NB4 (cell line): Measurements from ENCODE around the gene NPAS2.

Experiments
- DNase-seq: peaks from one replicate; pipeline ENCODE4 v3.0.0; 2010; ENCODE audit warnings: low read depth
- H3K4me3 ChIP-seq: one replicate; pipeline ENCODE4 v1.5.1; 2011; ENCODE audit warnings: mild to moderate bottlenecking, low read depth, low read length, moderate library complexity
- MYC ChIP-seq: IDR thresholded peaks from 2 replicates; pipeline ENCODE4 v1.6.1; 2011; ENCODE audit warnings: low read depth, low read length
- POLR2A ChIP-seq: IDR thresholded peaks from 2 replicates; pipeline ENCODE4 v1.6.1; 2011; ENCODE audit warnings: mild to moderate bottlenecking; ENCODE audit not compliant: insufficient read length; ENCODE audit errors: extremely low read depth
- TF ChIP-seq, protein P1 (sequence below): IDR thresholded peaks from 2 replicates; pipeline ENCODE4 v1.6.1; 2011; ENCODE audit warnings: low read depth, low read length
- TF ChIP-seq, protein P2 (sequence below): IDR thresholded peaks from one replicate; pipeline ENCODE4 v1.5.1; 2012; ENCODE audit warnings: low read depth, low read length

The NPAS2 gene

DNA sequence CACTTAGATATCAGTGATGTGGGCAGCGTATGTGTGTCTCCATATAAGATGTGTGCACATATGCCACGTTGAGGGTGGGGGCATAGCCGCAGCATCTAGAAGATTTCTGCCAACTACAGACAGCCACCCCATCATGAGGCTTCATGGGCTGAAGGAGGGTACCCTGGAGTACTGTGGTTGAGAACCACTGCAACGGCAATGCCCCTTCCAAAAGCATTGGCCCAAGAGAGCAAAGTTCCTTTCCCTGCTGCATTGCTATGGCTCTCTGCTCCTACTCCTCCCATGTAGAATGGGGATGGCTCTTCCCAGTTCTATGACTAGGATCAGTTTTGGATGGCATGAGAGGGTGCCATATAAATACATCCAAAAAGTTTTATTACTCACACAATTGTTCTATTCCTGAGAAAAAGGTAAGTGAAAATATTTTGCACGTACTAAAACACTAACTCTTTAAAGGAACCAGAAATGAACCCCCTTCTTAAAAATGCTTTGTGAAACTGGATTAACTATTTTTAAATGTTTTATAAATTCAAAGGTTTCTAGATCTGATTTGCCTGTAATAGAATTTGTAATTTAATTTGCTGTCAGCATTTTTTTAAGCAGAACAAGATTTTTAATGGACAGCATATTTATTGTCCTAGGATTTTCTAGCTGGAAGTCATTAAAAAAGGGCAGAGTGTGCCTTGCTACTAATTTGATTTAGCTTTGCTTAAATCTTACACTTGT is 177.7 kb downstream of the NPAS2 start:
- no peak for TF ChIP-seq POLR2A
- TF ChIP-seq, protein P1, sequence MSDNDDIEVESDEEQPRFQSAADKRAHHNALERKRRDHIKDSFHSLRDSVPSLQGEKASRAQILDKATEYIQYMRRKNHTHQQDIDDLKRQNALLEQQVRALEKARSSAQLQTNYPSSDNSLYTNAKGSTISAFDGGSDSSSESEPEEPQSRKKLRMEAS, result no peak
- no peak for TF ChIP-seq MYC
- DNase-seq, result no peak
- H3K4me3 ChIP-seq, result no peak overlapping the region

DNA sequence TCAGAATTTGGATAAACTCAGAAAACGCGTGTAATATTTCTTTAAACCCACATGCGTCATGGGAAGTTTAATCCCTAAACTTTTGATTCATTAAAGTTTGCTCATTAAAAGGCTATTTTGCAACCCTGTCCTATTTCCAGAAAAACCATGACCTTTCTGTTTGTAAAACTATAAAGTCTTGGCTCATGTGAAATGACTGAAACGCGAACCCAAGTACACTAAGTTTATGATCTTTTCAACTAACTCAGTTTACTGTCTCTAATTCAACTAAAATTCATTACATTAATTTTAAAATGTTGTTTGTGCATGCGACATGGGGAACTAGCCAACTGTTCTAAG is 178.3 kb downstream of the NPAS2 start:
- TF ChIP-seq POLR2A, result no peak
- TF ChIP-seq MYC, result no peak
- TF ChIP-seq, protein P1, result no peak
- TF ChIP-seq, protein P2, sequence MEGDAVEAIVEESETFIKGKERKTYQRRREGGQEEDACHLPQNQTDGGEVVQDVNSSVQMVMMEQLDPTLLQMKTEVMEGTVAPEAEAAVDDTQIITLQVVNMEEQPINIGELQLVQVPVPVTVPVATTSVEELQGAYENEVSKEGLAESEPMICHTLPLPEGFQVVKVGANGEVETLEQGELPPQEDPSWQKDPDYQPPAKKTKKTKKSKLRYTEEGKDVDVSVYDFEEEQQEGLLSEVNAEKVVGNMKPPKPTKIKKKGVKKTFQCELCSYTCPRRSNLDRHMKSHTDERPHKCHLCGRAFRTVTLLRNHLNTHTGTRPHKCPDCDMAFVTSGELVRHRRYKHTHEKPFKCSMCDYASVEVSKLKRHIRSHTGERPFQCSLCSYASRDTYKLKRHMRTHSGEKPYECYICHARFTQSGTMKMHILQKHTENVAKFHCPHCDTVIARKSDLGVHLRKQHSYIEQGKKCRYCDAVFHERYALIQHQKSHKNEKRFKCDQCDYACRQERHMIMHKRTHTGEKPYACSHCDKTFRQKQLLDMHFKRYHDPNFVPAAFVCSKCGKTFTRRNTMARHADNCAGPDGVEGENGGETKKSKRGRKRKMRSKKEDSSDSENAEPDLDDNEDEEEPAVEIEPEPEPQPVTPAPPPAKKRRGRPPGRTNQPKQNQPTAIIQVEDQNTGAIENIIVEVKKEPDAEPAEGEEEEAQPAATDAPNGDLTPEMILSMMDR, result no peak
- DNase-seq, result no peak
- H3K4me3 ChIP-seq, result no peak overlapping the region

DNA sequence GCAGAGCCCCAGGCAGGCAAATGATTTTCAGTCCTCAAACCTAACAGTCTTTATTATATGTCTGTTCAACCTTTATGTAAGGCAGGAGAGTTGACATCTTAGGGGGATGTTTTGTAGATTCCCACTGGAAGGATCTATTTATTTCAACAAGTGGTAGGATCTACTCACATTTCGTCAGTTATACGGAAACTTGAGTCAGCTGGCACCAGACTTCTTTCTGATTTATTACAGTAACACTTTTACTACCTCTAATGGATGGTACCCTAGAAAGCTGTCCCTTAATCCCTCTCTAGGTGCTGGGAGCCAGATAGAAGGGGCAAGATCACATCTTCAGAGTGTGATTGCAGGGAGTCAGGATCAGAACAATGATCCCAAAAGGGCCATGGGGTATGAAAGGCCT is 180.1 kb downstream of the NPAS2 start:
- DNase-seq, result no peak
- TF ChIP-seq, protein P2, result no peak
- no peak for TF ChIP-seq MYC
- no peak for TF ChIP-seq POLR2A
- TF ChIP-seq, protein P1, result no peak
- H3K4me3 ChIP-seq, result no peak overlapping the region

DNA sequence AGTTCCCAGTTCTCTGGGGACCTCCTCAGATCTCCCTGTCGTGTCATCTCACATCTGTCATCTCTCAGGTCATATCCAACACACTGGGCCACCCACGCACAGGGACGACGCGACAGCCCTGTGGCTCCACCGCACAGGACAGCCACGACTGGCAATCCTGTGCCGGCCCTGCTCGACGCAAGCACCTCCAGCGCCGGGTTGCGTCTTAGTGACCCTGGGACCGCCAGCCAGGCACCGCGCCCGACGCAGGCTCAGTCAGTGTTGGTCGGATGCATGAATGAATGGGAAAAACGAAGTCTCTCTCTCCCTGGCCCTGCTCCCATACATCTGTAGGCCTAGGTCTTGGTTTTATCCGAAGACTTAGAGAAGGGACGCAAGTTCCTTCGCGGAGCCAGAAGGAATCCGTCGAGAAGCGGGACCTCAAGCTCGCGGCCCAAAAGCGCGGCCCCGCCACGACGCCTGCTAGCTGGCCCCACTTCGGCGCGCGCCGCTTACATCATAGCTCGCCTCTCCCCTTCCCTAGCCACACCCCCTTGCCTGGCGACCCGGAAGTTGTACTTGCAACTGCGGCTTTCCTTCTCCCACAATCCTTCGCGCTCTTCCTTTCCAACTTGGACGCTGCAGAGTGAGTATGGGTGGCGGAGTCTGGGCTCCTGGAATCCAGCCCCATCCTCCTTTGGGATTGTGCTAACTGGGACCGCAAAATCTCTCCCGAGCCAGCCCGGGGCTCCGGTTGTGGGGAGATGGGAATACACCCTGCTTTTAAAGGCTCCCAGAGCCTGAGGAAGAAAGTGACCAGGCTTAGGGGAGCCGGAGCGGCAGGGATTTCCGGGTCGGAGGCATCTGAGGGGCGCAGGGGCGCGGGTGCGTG is 182.0 kb downstream of the NPAS2 start, which contains the start of gene RPL31:
Gene RPL31 (plus strand): TSS at position 599 of the 871 bp plus-strand sequence. CDS start 413 bp downstream, outside the sequence.
- TF ChIP-seq, protein P1, result peak; percentile 92
- TF ChIP-seq, protein P2, result no peak
- TF ChIP-seq MYC, result peak; percentile 94
- peak; percentile 99 for TF ChIP-seq POLR2A
- peak within 1 kb of the TSS; percentile 98 for H3K4me3 ChIP-seq
- peak; percentile 98 for DNase-seq

DNA sequence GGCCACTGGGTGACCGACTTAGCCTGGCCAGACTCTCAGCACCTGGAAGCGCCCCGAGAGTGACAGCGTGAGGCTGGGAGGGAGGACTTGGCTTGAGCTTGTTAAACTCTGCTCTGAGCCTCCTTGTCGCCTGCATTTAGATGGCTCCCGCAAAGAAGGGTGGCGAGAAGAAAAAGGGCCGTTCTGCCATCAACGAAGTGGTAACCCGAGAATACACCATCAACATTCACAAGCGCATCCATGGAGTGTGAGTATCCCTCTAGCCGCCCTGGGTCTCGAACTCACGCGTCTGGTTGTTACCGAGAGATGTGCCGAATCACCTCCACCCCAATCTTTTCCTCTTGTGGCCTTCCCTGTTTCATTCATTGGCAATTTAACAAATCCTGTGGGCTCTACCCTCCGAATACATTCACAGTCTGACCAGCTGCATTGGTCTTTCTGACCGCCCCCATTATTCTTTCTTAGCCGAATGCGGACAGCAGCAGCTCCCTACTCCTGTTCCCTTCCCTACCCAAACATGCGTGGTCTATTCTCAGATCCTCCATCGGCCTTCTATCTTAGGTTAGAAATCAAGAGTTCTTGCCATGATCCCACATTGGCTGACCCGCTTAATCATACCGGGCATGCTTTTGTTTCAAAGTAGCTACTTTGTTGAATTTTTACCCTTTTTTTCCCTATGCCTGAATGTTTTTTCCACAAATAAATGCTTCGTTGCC is 182.8 kb downstream of the NPAS2 start:
- peak; percentile 43 for DNase-seq
- peak overlapping the region; percentile 98 for H3K4me3 ChIP-seq
- TF ChIP-seq MYC (no peak), POLR2A (no peak)
- TF ChIP-seq, protein P2, result no peak
- TF ChIP-seq, protein P1, result no peak
